GM18505 (cell line): ENCODE data around the gene ZNF385C.

Experiments
- ATAC-seq: cut with Tn5 transposase; IDR thresholded peaks from one replicate; pipeline ENCODE4 v1.9.1; 2021; ENCODE audit not compliant: unreplicated experiment
- POLR2A ChIP-seq: IDR thresholded peaks from 4 replicates; pipeline ENCODE4 v1.6.1; 2011; ENCODE audit warnings: borderline replicate concordance; ENCODE audit not compliant: insufficient read depth, insufficient read length; ENCODE audit errors: extremely low read depth

Gene ZNF385C

GRCh38 chr17:42051013-42051400 lies 47.3 kb downstream of the ZNF385C start:
- no peak for TF ChIP-seq POLR2A
- ATAC-seq: no peak

- no peak for ATAC-seq
- peak; percentile 23 for TF ChIP-seq POLR2A
Measured at GRCh38 chr17:42050393-42051012, 47.8 kb downstream of the ZNF385C start, which contains the start of gene C17orf113. Gene C17orf113 (minus strand): TSS chr17:42050601. CDS start chr17:42043376, 7,225 bp downstream.

GRCh38 chr17:42049834-42050392 lies 48.4 kb downstream of the ZNF385C start:
- no peak for TF ChIP-seq POLR2A
- ATAC-seq: no peak

- TF ChIP-seq POLR2A: no peak
- no peak for ATAC-seq
Measured at GRCh38 chr17:42047343-42047742, 50.9 kb downstream of the ZNF385C start.

- TF ChIP-seq POLR2A: no peak
- no peak for ATAC-seq
Measured at GRCh38 chr17:42045719-42046118, 52.6 kb downstream of the ZNF385C start.

GRCh38 chr17:42042598-42043319 lies 55.5 kb downstream of the ZNF385C start:
- no peak for TF ChIP-seq POLR2A

GRCh38 chr17:42041619-42042018 lies 56.7 kb downstream of the ZNF385C start:
- TF ChIP-seq POLR2A: no peak
- no peak for ATAC-seq

More at GRCh38 chr17:42042598-42043319, 55.5 kb downstream of the ZNF385C start:
- no peak for ATAC-seq

GRCh38 chr17:42040818-42041217 lies 57.5 kb downstream of the ZNF385C start:
- TF ChIP-seq POLR2A: no peak
- no peak for ATAC-seq

GRCh38 chr17:42039794-42040763 lies 58.2 kb downstream of the ZNF385C start:
- TF ChIP-seq POLR2A: no peak
- no peak for ATAC-seq

GRCh38 chr17:42038221-42038973 lies 59.9 kb downstream of the ZNF385C start:
- TF ChIP-seq POLR2A: no peak
- no peak for ATAC-seq

- TF ChIP-seq POLR2A: no peak
- ATAC-seq: no peak
Measured at GRCh38 chr17:42034059-42034458, 64.2 kb downstream of the ZNF385C start.

- no peak for TF ChIP-seq POLR2A
- no peak for ATAC-seq
Measured at GRCh38 chr17:42031584-42031983, 66.7 kb downstream of the ZNF385C start.

- TF ChIP-seq POLR2A: no peak
- ATAC-seq: no peak
Measured at GRCh38 chr17:42028791-42029127, 69.5 kb downstream of the ZNF385C start.
